ENCODE data around the gene NPB. TPM values are rescaled to one million over a fixed set of nuclear protein-coding genes. Genes with fewer than 3 reads are reported as not detected.
A peak's percentile ranks its signal among the peaks of the same experiment; 100 is the strongest.

Gene NPB
- total and polyA plus RNA-seq, 12 donors: 0.07 to 2.5 (median 0.35) TPM; not detected in 4

- Histone ChIP-seq H3K27me3 (no peaks in the 10 kb centered on the region), H3K27ac (peak overlapping the region in 4 of 5 donors; percentile 86 to 100 (median 96)), H3K4me1 (replicated peaks in 1 of 2) (peaks cover 26 to 50% of the 10 kb centered on the region in 2 donors), H3K4me3 (no peak overlapping the region), H3K36me3 (replicated peaks in 1 of 2) (peaks cover 0 to 25% of the 10 kb centered on the region in 2 donors), H3K9me3 (replicated peaks in 1 of 3) (no peaks in the 10 kb centered on the region)
- intact Hi-C loops (cut with DNase I): no loop called here
- DNase-seq: peak in 1 of 7 donors; percentile 40
- no peak for TF ChIP-seq POLR2A (IDR thresholded peaks at IDR 0.05)
- TF ChIP-seq, protein P1, sequence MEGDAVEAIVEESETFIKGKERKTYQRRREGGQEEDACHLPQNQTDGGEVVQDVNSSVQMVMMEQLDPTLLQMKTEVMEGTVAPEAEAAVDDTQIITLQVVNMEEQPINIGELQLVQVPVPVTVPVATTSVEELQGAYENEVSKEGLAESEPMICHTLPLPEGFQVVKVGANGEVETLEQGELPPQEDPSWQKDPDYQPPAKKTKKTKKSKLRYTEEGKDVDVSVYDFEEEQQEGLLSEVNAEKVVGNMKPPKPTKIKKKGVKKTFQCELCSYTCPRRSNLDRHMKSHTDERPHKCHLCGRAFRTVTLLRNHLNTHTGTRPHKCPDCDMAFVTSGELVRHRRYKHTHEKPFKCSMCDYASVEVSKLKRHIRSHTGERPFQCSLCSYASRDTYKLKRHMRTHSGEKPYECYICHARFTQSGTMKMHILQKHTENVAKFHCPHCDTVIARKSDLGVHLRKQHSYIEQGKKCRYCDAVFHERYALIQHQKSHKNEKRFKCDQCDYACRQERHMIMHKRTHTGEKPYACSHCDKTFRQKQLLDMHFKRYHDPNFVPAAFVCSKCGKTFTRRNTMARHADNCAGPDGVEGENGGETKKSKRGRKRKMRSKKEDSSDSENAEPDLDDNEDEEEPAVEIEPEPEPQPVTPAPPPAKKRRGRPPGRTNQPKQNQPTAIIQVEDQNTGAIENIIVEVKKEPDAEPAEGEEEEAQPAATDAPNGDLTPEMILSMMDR (IDR thresholded peaks at IDR 0.05): no peak
- WGBS, 4 donors: 58 to 81% (median 65%) methylated on average over 11 to 18 of the region's 18 CpGs
Measured at GRCh38 chr17:81866440-81867169, 35.4 kb upstream of the NPB start.

DNA sequence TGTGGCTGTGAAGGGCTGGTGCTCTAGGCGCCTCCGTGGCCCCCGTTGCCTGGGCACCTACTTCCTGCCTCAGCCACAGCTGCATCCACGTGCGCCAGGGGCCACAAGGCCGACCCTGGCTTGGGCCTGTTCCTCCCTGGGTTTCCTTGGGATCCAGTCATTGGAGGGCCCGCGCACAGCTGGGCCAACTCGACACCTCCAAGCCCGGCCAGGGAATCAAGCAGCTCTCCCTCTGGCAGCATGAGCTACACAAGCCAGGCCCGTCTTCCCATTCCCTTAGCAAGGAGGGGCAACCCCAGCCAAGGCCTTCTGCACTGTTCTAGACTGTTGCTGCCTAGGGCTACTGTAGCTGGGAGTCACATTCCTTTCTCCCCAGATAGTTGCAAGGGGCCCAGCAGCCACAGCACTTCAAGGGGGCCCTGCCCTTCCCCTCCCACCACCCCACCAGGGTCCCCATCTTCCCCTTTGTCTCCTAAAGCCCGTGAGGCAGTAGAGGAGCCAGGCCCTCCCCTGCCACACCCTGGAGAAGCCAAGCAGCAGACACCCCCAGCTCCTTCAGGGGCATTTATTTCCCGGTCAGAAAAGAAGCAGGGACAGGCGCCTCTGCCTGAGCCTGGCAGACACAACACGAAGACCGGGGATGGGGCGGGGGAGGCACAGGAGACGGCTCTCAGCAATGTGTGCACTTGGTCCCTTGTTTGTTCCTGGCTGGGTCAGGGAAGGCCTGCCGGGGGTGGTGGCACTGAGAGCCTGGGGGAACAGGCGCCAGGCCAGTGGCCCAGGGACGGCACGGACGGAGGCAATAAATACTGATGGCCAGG is 34.7 kb upstream of the NPB start:
- peak; percentile 27 to 50 for TF ChIP-seq POLR2A (IDR thresholded peaks at IDR 0.05)
- TF ChIP-seq, protein P1 (IDR thresholded peaks at IDR 0.05): no peak
- intact Hi-C loops (cut with DNase I): no loop called here
- no peaks in the 10 kb centered on the region for H3K9me3 ChIP-seq (replicated peaks in 1 of 3)
- peak overlapping the region; percentile 47 to 100 (median 92) for H3K27ac ChIP-seq
- H3K27me3 ChIP-seq: no peaks in the 10 kb centered on the region
- H3K4me1 ChIP-seq (replicated peaks in 1 of 2): peaks cover 24 to 48% of the 10 kb centered on the region in 2 donors
- DNase-seq: peak in 6 of 7 donors; percentile 74 to 87 (median 80)
- WGBS, 4 donors: 18 to 29% (median 24%) methylated on average over 6 to 23 of the region's 23 CpGs
- H3K36me3 ChIP-seq (replicated peaks in 1 of 2): peaks cover 0 to 25% of the 10 kb centered on the region in 2 donors
- no peak overlapping the region for H3K4me3 ChIP-seq

DNA sequence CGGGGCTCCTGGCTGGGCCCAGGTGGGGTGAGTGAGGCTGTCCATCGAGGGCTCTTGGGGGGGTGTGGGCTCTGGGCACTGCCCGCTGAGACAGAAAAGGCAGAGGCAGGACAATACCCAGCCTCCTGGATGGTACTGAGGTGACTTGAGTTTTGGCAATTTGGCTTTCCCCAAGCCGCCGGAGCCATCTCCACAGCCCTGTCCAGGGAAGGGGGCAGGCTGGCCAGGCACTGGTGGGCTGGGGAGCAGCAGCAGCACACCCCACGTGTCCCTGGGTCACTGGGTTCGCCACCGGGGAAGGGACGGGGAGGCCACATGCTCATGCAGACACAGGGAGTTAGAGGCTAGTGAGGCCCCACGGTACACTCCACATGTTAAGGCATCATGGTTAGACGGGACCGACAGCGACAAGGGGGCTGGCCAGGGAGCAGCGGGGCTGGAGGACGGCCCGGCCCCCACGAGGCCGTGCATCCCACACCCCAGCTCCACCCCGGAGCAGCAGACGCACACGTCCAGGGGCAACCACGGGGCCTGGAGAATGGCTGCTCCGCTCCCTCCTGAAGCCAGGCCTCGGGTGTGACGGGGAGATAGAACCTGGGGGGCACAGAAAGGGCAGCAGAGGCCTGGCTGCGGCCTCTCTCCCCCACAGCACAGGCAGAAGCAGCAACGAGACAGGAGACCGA is 33.9 kb upstream of the NPB start:
- H3K9me3 ChIP-seq (replicated peaks in 1 of 3): no peaks in the 10 kb centered on the region
- H3K36me3 ChIP-seq (replicated peaks in 1 of 2): peaks cover 0 to 25% of the 10 kb centered on the region in 2 donors
- peak in 1 of 7 donors; percentile 57 for DNase-seq
- no peak overlapping the region for H3K4me3 ChIP-seq
- WGBS, 4 donors: 56 to 69% (median 57%) methylated on average over 8 to 28 of the region's 28 CpGs; no CpG with 5 or more reads in 1 of the 4 donors
- peak overlapping the region; percentile 47 to 100 (median 92) for H3K27ac ChIP-seq
- no peaks in the 10 kb centered on the region for H3K27me3 ChIP-seq
- no peak for TF ChIP-seq POLR2A (IDR thresholded peaks at IDR 0.05)
- TF ChIP-seq, protein P1 (IDR thresholded peaks at IDR 0.05): no peak
- peaks cover 25 to 47% of the 10 kb centered on the region in 2 donors for H3K4me1 ChIP-seq (replicated peaks in 1 of 2)
- intact Hi-C loops (cut with DNase I): no loop called here

All from adrenal gland (tissue), 12 donors.